ENCODE results near the gene ARHGAP6.

DNA sequence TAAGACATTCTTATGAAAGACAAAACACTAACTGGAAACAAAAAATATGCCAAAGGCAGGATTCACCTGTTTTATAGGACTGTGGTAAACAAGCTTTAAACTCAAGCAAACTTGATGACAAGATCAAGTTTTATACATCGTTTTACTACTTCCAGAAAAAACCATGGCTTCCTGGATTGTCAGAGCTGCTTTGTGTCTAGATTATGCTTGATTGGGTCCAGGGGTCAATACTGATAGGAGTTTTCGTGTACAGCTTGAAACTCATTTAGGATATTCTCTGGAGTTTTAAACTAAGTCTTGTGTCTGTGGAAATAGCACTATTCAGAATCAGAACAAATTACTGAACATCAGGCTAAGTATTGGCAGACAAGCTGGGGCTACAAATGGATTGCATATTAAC lies 541.6 kb downstream of the ARHGAP6 start:
- no peak for TF ChIP-seq EZH2 (optimal IDR thresholded peaks at IDR 0.05; ENCODE audit: low read depth, low read length)
- TF ChIP-seq, protein P1, sequence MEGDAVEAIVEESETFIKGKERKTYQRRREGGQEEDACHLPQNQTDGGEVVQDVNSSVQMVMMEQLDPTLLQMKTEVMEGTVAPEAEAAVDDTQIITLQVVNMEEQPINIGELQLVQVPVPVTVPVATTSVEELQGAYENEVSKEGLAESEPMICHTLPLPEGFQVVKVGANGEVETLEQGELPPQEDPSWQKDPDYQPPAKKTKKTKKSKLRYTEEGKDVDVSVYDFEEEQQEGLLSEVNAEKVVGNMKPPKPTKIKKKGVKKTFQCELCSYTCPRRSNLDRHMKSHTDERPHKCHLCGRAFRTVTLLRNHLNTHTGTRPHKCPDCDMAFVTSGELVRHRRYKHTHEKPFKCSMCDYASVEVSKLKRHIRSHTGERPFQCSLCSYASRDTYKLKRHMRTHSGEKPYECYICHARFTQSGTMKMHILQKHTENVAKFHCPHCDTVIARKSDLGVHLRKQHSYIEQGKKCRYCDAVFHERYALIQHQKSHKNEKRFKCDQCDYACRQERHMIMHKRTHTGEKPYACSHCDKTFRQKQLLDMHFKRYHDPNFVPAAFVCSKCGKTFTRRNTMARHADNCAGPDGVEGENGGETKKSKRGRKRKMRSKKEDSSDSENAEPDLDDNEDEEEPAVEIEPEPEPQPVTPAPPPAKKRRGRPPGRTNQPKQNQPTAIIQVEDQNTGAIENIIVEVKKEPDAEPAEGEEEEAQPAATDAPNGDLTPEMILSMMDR (IDR thresholded peaks at IDR 0.05; ENCODE audit: low read length), result no peak
- TF ChIP-seq EZH2phosphoT487 (IDR thresholded peaks at IDR 0.05; ENCODE audit: low read length), result no peak
